ENCODE results near the gene CPN2.

CPN2 gene, protein sequence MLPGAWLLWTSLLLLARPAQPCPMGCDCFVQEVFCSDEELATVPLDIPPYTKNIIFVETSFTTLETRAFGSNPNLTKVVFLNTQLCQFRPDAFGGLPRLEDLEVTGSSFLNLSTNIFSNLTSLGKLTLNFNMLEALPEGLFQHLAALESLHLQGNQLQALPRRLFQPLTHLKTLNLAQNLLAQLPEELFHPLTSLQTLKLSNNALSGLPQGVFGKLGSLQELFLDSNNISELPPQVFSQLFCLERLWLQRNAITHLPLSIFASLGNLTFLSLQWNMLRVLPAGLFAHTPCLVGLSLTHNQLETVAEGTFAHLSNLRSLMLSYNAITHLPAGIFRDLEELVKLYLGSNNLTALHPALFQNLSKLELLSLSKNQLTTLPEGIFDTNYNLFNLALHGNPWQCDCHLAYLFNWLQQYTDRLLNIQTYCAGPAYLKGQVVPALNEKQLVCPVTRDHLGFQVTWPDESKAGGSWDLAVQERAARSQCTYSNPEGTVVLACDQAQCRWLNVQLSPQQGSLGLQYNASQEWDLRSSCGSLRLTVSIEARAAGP

DNA sequence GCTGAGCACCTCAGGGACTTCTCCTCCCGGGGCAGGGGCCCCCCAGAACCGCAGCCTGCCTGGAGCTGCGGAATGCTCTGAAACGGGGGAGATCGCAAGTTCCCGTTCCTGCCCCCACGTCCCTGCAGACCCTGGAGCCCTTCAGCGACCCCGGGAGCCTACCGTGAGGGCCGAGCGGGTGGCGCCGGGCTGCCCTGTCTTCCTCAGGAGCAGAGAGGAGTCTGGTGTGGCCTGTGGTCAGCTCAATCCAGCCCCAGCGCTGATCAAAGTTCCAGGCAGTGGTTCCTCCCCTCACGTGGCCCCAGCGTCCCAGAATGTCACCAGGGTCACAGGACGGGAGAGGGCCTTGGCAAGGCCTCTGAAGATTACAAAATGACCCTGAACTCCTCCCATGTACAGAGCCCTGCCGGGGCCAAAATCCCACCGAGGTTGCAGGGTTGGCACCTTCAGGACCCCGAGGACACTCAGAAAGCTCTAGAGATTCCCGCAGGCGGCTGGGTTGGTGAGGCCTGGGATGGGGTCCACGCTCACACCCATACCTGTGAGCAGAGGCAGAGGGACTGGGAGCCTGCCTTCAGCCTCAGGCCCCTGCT, at the start of gene CPN2:
CPN2 (minus strand) TSS at position 249 of the 593 bp plus-strand sequence. CDS start 8,626 bp downstream, outside the sequence.
- no peak for DNase-seq (ENCODE audit: low spot score)

GRCh38 chr3:194399874-194400411, 48.8 kb upstream of the CPN2 start:
- DNase-seq (ENCODE audit: low spot score): no peak

- DNase-seq (ENCODE audit: low spot score): no peak
Observed at GRCh38 chr3:194399166-194399565, 48.0 kb upstream of the CPN2 start, which contains the start of gene GP5. GP5 (minus strand) TSS chr3:194399266; CDS start chr3:194398282, 984 bp downstream.

DNA sequence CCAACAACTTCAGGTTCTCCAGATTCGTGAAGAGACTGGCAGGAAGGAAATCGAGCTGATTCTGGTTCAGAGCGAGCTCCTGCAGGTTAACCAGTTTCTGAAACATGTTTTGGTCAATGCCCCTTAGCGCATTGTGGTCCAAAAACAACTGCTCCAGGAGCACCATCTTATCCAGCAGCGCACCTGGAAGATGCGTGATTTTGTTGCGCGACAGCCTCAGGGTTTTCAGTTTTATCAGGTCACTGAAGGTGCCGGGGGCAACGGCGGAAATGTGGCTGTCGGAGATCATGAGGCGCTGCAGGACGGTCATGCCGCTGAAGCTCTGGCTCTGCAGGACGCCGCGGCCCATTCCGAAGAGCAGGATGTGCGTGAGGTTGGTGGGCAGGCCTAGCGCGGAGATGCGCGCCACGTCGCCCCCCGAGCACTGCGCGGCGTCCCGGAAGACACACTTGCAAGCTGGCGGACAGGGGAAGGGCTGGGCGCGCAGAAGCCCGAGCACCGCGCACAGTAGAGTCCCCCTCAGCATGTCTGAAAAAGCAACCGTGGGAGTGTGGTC, 46.7 kb upstream of the CPN2 start:
- no peak for DNase-seq (ENCODE audit: low spot score)

GRCh38 chr3:194396859-194397756, 46.0 kb upstream of the CPN2 start:
- DNase-seq (ENCODE audit: low spot score): no peak

- DNase-seq (ENCODE audit: low spot score): no peak
Observed at GRCh38 chr3:194396539-194396858, 45.4 kb upstream of the CPN2 start.

GRCh38 chr3:194395778-194396538, 44.8 kb upstream of the CPN2 start:
- peak; percentile 19 for DNase-seq (ENCODE audit: low spot score)

DNA sequence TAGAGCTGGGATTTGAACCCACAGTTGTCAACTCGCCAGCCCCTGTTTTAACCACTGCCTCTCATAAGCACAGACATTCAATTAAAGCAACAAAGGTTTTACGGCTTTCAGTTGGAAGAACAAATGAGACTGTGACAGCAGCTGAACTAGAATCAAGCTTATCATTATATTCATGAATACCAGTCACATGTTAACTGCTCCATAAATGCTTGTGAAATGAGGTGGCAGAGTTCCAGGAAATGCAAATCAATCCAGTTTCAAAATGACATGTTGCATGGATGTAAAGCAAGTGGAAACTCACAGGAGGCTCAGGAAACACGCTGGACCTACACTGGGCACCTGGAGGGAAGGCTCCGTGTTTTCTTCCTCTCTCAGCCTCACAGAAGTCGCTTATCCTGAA, 44.1 kb upstream of the CPN2 start:
- peak; percentile 70 for DNase-seq (ENCODE audit: low spot score)

- no peak for DNase-seq (ENCODE audit: low spot score)
Observed at GRCh38 chr3:194392576-194392975, 41.4 kb upstream of the CPN2 start.

- no peak for DNase-seq (ENCODE audit: low spot score)
Observed at GRCh38 chr3:194390835-194391234, 39.7 kb upstream of the CPN2 start.

DNA sequence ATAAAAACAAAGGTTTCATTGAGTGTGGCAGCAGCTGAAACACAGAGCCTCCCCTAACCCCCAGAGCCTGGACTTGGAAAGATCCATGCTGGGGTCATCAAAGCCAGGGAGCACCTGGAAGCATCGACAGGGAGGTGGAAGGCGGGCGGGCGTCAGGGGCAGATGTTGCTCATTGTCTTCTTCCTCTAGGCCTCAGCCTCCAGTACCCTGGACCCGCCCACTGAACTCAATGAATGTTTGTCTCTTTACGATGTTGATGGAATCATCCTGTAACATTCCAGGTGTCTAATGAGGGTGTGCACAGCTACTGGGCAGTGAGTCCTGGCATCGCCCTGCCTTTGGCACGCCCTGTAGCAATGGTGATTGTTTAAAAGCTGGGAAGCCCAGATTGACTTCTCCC, 38.1 kb upstream of the CPN2 start:
- DNase-seq (ENCODE audit: low spot score): no peak

GRCh38 chr3:194387926-194388418, 36.8 kb upstream of the CPN2 start:
- DNase-seq (ENCODE audit: low spot score): no peak

DNA sequence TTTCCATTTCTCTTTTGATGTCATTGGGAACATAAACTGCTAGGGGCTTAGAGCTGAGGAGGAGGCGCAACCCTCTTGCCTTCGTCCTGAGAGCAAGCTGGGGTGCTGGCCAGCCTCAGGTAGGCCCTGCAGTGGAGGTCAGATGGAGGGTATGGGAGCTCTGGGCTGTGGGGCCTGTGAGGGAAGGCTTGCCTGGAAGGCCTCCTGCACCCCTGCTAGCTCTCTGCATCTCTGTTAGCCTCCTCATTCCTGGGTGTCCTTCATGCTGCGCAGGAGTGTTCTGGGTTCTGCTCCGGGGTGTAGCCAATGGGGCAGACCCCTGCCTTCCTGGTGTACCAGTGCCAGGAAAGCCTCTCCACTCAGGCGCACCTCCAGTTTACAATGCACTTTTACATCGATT, 36.1 kb upstream of the CPN2 start:
- no peak for DNase-seq (ENCODE audit: low spot score)

DNA sequence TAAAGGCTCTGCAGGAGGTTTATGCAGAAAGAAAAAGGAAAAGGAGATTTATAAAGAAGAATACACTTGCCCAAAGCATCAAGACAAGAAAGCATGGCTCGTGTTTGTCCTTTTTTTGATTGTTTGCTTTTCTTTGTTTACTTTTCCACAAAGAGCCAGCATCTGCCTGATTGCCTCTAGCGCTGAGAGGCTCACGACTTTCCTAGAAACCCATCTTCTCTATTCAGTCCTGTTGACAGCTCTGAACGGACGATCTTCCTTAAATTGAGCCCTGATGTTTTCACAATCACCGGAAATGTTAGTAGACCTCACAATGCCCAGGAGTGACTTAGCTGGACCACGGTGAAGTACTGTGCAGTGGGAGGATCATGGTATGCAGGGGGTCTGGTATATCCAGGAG, 35.5 kb upstream of the CPN2 start:
- no peak for DNase-seq (ENCODE audit: low spot score)

DNA sequence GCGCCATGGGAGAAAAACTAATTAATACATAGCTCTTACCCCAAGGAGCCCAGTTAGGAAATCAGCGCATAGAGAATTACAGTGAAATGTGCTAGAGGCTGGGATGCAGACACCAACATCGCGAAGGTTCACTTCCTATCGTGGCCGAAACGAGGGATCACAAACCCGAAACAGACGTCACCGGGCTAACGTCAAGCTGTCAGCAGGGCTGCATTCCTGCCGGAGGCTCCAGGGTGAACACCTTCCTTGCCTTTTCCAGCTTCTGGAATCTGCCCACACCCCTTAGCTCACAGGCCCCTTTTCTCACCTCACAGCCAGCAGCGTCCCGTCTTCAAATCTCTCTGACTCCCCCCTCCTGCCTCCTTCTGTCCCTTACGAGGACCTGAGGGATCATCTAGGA, 34.9 kb upstream of the CPN2 start:
- DNase-seq (ENCODE audit: low spot score): no peak

DNA sequence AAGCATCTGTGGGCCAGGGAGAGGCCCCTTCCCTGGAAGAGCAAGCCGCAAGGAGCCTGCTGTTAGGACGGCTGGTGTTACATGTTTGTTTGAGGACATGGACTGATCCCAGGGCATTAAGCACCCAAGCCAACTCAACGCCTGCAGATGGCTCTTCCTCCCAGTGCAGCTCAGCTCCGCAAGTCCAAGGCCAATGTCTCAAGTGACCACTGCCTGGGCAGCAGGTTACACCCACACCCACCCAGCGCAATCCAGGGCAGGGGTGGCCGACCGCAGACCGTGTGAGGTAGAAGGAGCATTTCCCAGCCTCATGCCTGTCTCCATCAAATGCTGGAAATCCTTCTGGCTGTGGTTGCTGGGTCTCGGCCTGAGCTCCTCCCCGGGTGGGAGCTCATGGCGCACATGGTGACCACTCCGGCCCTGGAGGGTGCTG, 33.5 kb upstream of the CPN2 start:
- DNase-seq (ENCODE audit: low spot score): no peak

GRCh38 chr3:194384156-194384555, 33.0 kb upstream of the CPN2 start:
- no peak for DNase-seq (ENCODE audit: low spot score)

GRCh38 chr3:194383276-194383940, 32.3 kb upstream of the CPN2 start:
- DNase-seq (ENCODE audit: low spot score): no peak

GRCh38 chr3:194382892-194383223, 31.7 kb upstream of the CPN2 start:
- DNase-seq (ENCODE audit: low spot score): no peak

DNA sequence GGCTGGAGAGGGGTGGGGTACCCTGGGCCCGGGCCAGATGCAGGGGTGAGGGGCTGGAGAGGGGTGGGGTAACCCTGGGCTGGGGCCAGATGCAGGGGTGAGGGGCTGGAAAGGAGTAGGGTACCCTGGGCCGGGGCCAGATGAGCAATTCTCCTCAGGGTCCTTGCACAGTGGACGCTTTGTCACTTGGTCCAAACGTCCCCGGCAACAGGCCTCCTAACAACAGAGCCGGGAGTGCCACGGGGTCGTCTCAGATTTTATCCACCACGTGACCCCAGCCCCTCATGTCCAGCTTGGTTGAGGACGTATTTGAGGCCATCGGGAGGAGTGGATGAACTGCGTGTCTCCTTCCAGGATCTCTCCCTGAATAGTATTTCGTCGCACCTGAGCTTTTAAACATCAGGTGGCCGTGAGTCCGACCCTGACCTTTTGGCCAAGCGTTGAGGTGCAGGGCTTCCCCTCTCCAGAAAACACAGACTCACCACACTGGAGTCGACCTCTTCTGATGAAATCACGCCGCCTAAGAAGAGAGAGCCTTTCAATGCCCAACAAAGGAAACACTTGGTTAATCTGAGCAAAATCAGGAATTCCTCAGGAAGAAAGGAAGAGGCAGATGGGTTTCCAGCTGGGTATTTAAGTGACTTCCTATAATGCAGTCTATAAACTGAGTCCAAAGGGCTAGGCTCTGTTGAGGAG, 31.2 kb upstream of the CPN2 start:
- DNase-seq (ENCODE audit: low spot score): no peak

Measured in kidney tubule cell (primary cell).